ENCODE measurements around the gene FARSA.

Gene FARSA

DNA sequence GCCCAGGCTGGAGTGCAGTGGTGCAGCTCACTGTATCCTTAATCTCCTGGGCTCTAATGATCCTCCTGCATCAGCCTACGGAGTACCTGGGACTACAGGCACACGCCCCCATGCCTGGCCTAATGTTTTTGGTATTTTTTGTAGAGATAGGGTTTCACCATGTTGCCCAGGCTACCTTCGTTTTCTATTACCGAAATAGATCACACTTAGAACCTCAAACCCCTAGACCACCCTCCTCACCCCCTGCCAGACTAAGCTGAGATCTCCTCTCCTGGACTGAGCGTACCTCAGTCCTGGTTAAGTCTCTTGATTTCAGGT is 46.9 kb downstream of the FARSA start:
- no peak for ATAC-seq
- TF ChIP-seq OSR1 (CRISPR knock-in tag; IDR thresholded peaks at IDR 0.05) (no peak), PATZ1 (CRISPR knock-in tag; IDR thresholded peaks at IDR 0.05; ENCODE audit: borderline replicate concordance) (no peak), TCF4 (CRISPR knock-in tag; IDR thresholded peaks at IDR 0.05; ENCODE audit: borderline replicate concordance) (no peak), ZNF565 (CRISPR knock-in tag; conservative IDR thresholded peaks at IDR 0.05; ENCODE audit: low read depth) (no peak), ISL1 (CRISPR knock-in tag; IDR thresholded peaks at IDR 0.05) (no peak), PPARA (CRISPR knock-in tag; IDR thresholded peaks at IDR 0.05; ENCODE audit: borderline replicate concordance) (no peak), RARB (CRISPR knock-in tag; IDR thresholded peaks at IDR 0.05) (no peak), BACH2 (CRISPR knock-in tag; IDR thresholded peaks at IDR 0.05; ENCODE audit: borderline replicate concordance) (no peak), ZNF8 (CRISPR knock-in tag; IDR thresholded peaks at IDR 0.05) (no peak)
- TF ChIP-seq, protein P1, sequence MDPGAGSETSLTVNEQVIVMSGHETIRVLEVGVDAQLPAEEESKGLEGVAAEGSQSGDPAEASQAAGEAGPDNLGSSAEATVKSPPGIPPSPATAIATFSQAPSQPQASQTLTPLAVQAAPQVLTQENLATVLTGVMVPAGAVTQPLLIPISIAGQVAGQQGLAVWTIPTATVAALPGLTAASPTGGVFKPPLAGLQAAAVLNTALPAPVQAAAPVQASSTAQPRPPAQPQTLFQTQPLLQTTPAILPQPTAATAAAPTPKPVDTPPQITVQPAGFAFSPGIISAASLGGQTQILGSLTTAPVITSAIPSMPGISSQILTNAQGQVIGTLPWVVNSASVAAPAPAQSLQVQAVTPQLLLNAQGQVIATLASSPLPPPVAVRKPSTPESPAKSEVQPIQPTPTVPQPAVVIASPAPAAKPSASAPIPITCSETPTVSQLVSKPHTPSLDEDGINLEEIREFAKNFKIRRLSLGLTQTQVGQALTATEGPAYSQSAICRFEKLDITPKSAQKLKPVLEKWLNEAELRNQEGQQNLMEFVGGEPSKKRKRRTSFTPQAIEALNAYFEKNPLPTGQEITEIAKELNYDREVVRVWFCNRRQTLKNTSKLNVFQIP (CRISPR knock-in tag; IDR thresholded peaks at IDR 0.05; ENCODE audit: borderline replicate concordance, low read depth) = no peak

- no peak for ATAC-seq
- TF ChIP-seq ARNTL (CRISPR knock-in tag; IDR thresholded peaks at IDR 0.05; ENCODE audit: borderline replicate concordance, low read depth) (no peak), PPARA (CRISPR knock-in tag; IDR thresholded peaks at IDR 0.05; ENCODE audit: borderline replicate concordance) (no peak), SNAI2 (CRISPR knock-in tag; IDR thresholded peaks at IDR 0.05) (no peak), ZC3H10 (CRISPR knock-in tag; IDR thresholded peaks at IDR 0.05) (no peak), TCF4 (CRISPR knock-in tag; IDR thresholded peaks at IDR 0.05; ENCODE audit: borderline replicate concordance) (no peak), RARB (CRISPR knock-in tag; IDR thresholded peaks at IDR 0.05) (no peak), CREB5 (CRISPR knock-in tag; IDR thresholded peaks at IDR 0.05; ENCODE audit: low read depth) (no peak), TOX (CRISPR knock-in tag; IDR thresholded peaks at IDR 0.05; ENCODE audit: borderline replicate concordance) (no peak), ZFP3 (CRISPR knock-in tag; IDR thresholded peaks at IDR 0.05) (no peak), ZNF70 (CRISPR knock-in tag; IDR thresholded peaks at IDR 0.05) (no peak), GLIS3 (CRISPR knock-in tag; IDR thresholded peaks at IDR 0.05) (no peak), ZNF8 (CRISPR knock-in tag; IDR thresholded peaks at IDR 0.05) (no peak), OSR1 (CRISPR knock-in tag; IDR thresholded peaks at IDR 0.05) (no peak), ZFP30 (CRISPR knock-in tag; IDR thresholded peaks at IDR 0.05) (no peak), ZNF565 (CRISPR knock-in tag; conservative IDR thresholded peaks at IDR 0.05; ENCODE audit: low read depth) (no peak), ISL1 (CRISPR knock-in tag; IDR thresholded peaks at IDR 0.05) (no peak)
- TF ChIP-seq, protein P2, sequence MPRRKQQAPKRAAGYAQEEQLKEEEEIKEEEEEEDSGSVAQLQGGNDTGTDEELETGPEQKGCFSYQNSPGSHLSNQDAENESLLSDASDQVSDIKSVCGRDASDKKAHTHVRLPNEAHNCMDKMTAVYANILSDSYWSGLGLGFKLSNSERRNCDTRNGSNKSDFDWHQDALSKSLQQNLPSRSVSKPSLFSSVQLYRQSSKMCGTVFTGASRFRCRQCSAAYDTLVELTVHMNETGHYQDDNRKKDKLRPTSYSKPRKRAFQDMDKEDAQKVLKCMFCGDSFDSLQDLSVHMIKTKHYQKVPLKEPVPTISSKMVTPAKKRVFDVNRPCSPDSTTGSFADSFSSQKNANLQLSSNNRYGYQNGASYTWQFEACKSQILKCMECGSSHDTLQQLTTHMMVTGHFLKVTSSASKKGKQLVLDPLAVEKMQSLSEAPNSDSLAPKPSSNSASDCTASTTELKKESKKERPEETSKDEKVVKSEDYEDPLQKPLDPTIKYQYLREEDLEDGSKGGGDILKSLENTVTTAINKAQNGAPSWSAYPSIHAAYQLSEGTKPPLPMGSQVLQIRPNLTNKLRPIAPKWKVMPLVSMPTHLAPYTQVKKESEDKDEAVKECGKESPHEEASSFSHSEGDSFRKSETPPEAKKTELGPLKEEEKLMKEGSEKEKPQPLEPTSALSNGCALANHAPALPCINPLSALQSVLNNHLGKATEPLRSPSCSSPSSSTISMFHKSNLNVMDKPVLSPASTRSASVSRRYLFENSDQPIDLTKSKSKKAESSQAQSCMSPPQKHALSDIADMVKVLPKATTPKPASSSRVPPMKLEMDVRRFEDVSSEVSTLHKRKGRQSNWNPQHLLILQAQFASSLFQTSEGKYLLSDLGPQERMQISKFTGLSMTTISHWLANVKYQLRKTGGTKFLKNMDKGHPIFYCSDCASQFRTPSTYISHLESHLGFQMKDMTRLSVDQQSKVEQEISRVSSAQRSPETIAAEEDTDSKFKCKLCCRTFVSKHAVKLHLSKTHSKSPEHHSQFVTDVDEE (CRISPR knock-in tag; IDR thresholded peaks at IDR 0.05) = no peak
- TF ChIP-seq, protein P1 (CRISPR knock-in tag; IDR thresholded peaks at IDR 0.05; ENCODE audit: borderline replicate concordance, low read depth) = no peak
- TF ChIP-seq, protein P3, sequence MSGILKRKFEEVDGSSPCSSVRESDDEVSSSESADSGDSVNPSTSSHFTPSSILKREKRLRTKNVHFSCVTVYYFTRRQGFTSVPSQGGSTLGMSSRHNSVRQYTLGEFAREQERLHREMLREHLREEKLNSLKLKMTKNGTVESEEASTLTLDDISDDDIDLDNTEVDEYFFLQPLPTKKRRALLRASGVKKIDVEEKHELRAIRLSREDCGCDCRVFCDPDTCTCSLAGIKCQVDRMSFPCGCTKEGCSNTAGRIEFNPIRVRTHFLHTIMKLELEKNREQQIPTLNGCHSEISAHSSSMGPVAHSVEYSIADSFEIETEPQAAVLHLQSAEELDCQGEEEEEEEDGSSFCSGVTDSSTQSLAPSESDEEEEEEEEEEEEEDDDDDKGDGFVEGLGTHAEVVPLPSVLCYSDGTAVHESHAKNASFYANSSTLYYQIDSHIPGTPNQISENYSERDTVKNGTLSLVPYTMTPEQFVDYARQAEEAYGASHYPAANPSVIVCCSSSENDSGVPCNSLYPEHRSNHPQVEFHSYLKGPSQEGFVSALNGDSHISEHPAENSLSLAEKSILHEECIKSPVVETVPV (CRISPR knock-in tag; IDR thresholded peaks at IDR 0.05) = no peak
These were observed 47.5 kb downstream of the FARSA start for GRCh38 chr19:12885749-12886650.

All from SK-N-SH treated with all-trans-retinoic acid at 6 μM for 48 hours (cell line).